ENCODE data around the gene STARD13. TPM values are rescaled to one million over a fixed set of nuclear protein-coding genes. Genes with fewer than 3 reads are reported as not detected.
"Not testable (repeated sequence)": the region's sequence is repeated elsewhere in the genome, so short reads cannot be mapped to it uniquely, and the experiment has no call there.

STARD13 gene
- total RNA-seq, 1 experiment from 2014 or later, result 26.6 TPM

DNA sequence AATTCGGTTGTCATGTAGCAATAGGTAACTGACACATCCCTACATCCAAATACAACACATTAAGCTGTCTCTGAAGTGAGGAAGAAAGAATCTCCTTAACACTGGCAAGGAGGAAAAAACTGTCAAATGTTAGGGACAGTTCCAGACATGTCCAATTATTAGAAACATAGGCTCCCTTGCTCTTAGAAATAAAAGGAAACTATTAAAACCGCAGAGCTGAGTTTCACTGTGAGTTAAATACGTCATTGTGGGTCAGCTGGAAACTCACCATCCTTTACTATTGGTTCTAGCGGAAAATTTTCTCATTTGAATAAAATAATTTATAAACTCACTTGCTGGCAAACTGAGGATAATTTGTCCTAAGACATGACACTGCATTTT is 40.7 kb downstream of the STARD13 start:
- DNase-seq, result no peak
- no peak overlapping the region for H2AFZ ChIP-seq (ENCODE audit: low read length)
- H3K79me2 ChIP-seq (ENCODE audit: low read length), result peaks cover 73% of the 10 kb centered on the region
- no peaks in the 10 kb centered on the region for H3F3A ChIP-seq (ENCODE audit: low read length, unreplicated experiment)
- no peak overlapping the region for H3K4me2 ChIP-seq (ENCODE audit: low read length)
- no peak overlapping the region for H3K27ac ChIP-seq (ENCODE audit: low read length)
- POLR2A ChIA-PET (ENCODE audit: unreplicated experiment), result no interaction called here
- CTCF ChIA-PET, result no interaction called here
- H3K9ac ChIP-seq (ENCODE audit: low read length), result no peak overlapping the region
- no peaks in the 10 kb centered on the region for H3K27me3 ChIP-seq (ENCODE audit: low read length)
- H3K4me3 ChIP-seq (ENCODE audit: low read length), result no peak overlapping the region
- intact Hi-C loops (cut with micrococcal nuclease), result no loop called here
- H3K4me1 ChIP-seq (ENCODE audit: insufficient read depth, low read length), result peaks cover 12% of the 10 kb centered on the region
- H3K9me3 ChIP-seq (ENCODE audit: low read length), result 0 out of 2 replicates have a peak, but pooled peaks cover 9% of the 10 kb centered on the region
- no TSS peak for BruUV-seq (replicated peaks)
- TF ChIP-seq, protein P1, sequence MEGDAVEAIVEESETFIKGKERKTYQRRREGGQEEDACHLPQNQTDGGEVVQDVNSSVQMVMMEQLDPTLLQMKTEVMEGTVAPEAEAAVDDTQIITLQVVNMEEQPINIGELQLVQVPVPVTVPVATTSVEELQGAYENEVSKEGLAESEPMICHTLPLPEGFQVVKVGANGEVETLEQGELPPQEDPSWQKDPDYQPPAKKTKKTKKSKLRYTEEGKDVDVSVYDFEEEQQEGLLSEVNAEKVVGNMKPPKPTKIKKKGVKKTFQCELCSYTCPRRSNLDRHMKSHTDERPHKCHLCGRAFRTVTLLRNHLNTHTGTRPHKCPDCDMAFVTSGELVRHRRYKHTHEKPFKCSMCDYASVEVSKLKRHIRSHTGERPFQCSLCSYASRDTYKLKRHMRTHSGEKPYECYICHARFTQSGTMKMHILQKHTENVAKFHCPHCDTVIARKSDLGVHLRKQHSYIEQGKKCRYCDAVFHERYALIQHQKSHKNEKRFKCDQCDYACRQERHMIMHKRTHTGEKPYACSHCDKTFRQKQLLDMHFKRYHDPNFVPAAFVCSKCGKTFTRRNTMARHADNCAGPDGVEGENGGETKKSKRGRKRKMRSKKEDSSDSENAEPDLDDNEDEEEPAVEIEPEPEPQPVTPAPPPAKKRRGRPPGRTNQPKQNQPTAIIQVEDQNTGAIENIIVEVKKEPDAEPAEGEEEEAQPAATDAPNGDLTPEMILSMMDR (conservative IDR thresholded peaks at IDR 0.05; ENCODE audit: low read depth, low read length), result no peak
- TF ChIP-seq EZH2 (IDR thresholded peaks at IDR 0.05; ENCODE audit: low read length, unreplicated experiment) (no peak), EZH2phosphoT487 (IDR thresholded peaks at IDR 0.05; ENCODE audit: borderline replicate concordance, low read length) (no peak)
- H3K9me2 ChIP-seq (replicated peaks; ENCODE audit: low read length), result no peaks in the 10 kb centered on the region
- no peak for ATAC-seq
- H3K36me3 ChIP-seq (ENCODE audit: low read depth, low read length), result peaks cover 20% of the 10 kb centered on the region
- H4K20me1 ChIP-seq (ENCODE audit: low read length), result no peaks in the 10 kb centered on the region

DNA sequence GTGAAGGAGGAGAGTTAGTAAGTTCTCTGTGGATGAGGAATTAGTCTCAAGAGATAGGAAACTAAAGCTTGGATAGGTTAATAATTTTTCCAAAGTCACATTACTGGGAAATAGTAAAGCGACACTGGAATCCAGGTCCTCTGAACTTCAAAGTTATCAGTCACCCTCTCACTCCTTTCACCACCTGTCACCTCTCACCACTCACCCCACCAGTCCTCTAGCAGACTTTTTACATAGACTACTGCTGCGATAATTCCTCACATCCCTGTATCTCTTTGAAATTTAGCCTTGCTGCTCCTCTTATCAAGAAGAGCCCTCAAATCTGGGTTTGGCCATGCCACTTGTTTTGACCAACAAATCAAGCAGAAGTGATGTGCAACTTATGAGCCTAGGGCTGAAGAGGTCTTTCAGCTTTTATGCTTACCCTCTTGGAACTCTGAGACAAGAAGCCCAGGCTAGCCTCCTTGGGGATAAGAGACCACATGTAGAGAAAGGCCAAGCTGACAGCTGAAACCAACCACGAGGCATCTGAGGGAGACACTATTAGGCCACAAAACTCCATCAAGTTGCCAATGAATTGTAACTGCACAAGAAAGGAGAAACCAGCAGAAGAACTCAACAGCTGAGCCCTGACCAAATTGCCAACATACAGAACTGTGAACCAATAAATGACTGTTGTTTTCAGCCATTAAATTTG is 41.2 kb downstream of the STARD13 start:
- Histone ChIP-seq H4K20me1 (ENCODE audit: low read length) (no peaks in the 10 kb centered on the region), H3K9me3 (ENCODE audit: low read length) (0 out of 2 replicates have a peak, but pooled peaks cover 9% of the 10 kb centered on the region), H3K27me3 (ENCODE audit: low read length) (no peaks in the 10 kb centered on the region), H3K9me2 (replicated peaks; ENCODE audit: low read length) (no peaks in the 10 kb centered on the region), H3K79me2 (ENCODE audit: low read length) (peaks cover 73% of the 10 kb centered on the region), H3K9ac (ENCODE audit: low read length) (no peak overlapping the region), H2AFZ (ENCODE audit: low read length) (no peak overlapping the region), H3K4me2 (ENCODE audit: low read length) (no peak overlapping the region), H3K27ac (ENCODE audit: low read length) (no peak overlapping the region), H3F3A (ENCODE audit: low read length, unreplicated experiment) (no peaks in the 10 kb centered on the region), H3K36me3 (ENCODE audit: low read depth, low read length) (peaks cover 20% of the 10 kb centered on the region), H3K4me1 (ENCODE audit: insufficient read depth, low read length) (peaks cover 7% of the 10 kb centered on the region), H3K4me3 (ENCODE audit: low read length) (no peak overlapping the region)
- DNase-seq (no peak), ATAC-seq (no peak)
- ChIA-PET POLR2A (ENCODE audit: unreplicated experiment) (no interaction called here), CTCF (no interaction called here)
- intact Hi-C loops (cut with micrococcal nuclease), result no loop called here
- no TSS peak for BruUV-seq (replicated peaks)
- no peak for TF ChIP-seq EZH2phosphoT487 (IDR thresholded peaks at IDR 0.05; ENCODE audit: borderline replicate concordance, low read length)
- no peak for TF ChIP-seq EZH2 (IDR thresholded peaks at IDR 0.05; ENCODE audit: low read length, unreplicated experiment)
- TF ChIP-seq, protein P1 (conservative IDR thresholded peaks at IDR 0.05; ENCODE audit: low read depth, low read length), result no peak

DNA sequence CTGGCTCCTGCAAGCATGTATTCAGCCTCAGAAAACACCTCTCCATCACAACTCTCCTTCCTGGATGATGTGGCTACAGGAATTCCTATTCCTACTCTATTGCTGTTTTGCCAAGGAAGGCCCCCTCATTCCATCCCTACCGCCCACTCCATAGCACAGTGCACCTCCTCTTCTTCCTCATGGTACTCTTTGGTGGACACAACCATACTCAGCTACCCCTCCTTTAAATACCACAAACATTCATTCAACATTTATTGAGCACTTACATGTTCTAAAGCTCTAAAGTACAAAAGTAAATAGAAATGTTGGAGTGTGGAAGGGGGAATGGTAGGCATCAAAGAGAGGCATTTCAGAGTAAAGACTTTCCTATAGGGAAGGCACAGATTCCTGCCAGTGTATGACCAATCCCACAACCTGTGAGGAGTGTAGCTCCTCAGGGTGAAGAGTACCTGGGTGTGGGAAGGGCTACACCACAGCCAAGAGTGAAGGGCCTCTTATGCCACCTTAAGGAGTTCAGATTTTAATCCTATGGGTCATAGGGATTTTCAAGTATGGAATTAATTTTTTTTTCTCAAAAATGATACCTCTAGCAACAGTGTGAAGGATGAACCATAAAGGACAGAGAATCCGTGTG is 42.5 kb downstream of the STARD13 start:
- H3K79me2 ChIP-seq (ENCODE audit: low read length), result peaks cover 67% of the 10 kb centered on the region
- POLR2A ChIA-PET (ENCODE audit: unreplicated experiment), result no interaction called here
- no peak overlapping the region for H2AFZ ChIP-seq (ENCODE audit: low read length)
- no peaks in the 10 kb centered on the region for H3K27me3 ChIP-seq (ENCODE audit: low read length)
- H3K4me3 ChIP-seq (ENCODE audit: low read length), result no peak overlapping the region
- H3K9me3 ChIP-seq (ENCODE audit: low read length), result 0 out of 2 replicates have a peak, but pooled peaks cover 9% of the 10 kb centered on the region
- no peak overlapping the region for H3K4me2 ChIP-seq (ENCODE audit: low read length)
- H3K9ac ChIP-seq (ENCODE audit: low read length), result no peak overlapping the region
- DNase-seq (no peak), ATAC-seq (no peak)
- no peak overlapping the region for H3K27ac ChIP-seq (ENCODE audit: low read length)
- peaks cover 20% of the 10 kb centered on the region for H3K36me3 ChIP-seq (ENCODE audit: low read depth, low read length)
- no peaks in the 10 kb centered on the region for H4K20me1 ChIP-seq (ENCODE audit: low read length)
- CTCF ChIA-PET, result no interaction called here
- no peak for TF ChIP-seq EZH2phosphoT487 (IDR thresholded peaks at IDR 0.05; ENCODE audit: borderline replicate concordance, low read length)
- no peak for TF ChIP-seq EZH2 (IDR thresholded peaks at IDR 0.05; ENCODE audit: low read length, unreplicated experiment)
- TF ChIP-seq, protein P1 (conservative IDR thresholded peaks at IDR 0.05; ENCODE audit: low read depth, low read length), result no peak
- intact Hi-C loops (cut with micrococcal nuclease), result no loop called here
- H3K4me1 ChIP-seq (ENCODE audit: insufficient read depth, low read length), result no peaks in the 10 kb centered on the region
- no peaks in the 10 kb centered on the region for H3K9me2 ChIP-seq (replicated peaks; ENCODE audit: low read length)
- BruUV-seq (replicated peaks), result no TSS peak
- H3F3A ChIP-seq (ENCODE audit: low read length, unreplicated experiment), result no peaks in the 10 kb centered on the region

DNA sequence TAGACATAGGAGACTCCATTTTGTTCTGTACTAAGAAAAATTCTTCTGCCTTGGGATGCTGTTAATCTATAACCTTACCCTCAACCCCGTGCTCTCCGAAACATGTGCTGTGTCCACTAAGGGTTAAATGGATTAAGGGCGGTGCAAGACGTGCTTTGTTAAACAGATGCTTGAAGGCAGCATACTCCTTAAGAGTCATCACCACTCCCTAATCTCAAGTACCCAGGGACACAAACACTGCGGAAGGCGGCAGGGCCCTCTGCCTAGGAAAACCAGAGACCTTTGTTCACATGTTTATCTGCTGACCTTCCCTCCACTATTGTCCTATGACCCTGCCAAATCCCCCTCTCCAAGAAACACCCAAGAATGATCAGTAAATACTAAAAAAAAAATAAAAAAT is 43.2 kb downstream of the STARD13 start:
- H3K9ac ChIP-seq (ENCODE audit: low read length); H3K4me1 ChIP-seq (ENCODE audit: insufficient read depth, low read length); DNase-seq; H3K4me2 ChIP-seq (ENCODE audit: low read length); H3F3A ChIP-seq (ENCODE audit: low read length, unreplicated experiment); H3K9me3 ChIP-seq (ENCODE audit: low read length); BruUV-seq (replicated peaks); H3K4me3 ChIP-seq (ENCODE audit: low read length); H3K9me2 ChIP-seq (replicated peaks; ENCODE audit: low read length); CTCF ChIA-PET; H3K27ac ChIP-seq (ENCODE audit: low read length); POLR2A ChIA-PET (ENCODE audit: unreplicated experiment); ATAC-seq; intact Hi-C loops (cut with micrococcal nuclease); H3K27me3 ChIP-seq (ENCODE audit: low read length); H4K20me1 ChIP-seq (ENCODE audit: low read length); H2AFZ ChIP-seq (ENCODE audit: low read length): not testable (repeated sequence)
- Histone ChIP-seq H3K36me3 (ENCODE audit: low read depth, low read length) (peaks cover 22% of the 10 kb centered on the region), H3K79me2 (ENCODE audit: low read length) (peaks cover 68% of the 10 kb centered on the region)
